Kidney (tissue), 14 donors: Measurements from ENCODE around the gene PRG2. TPM values are rescaled to one million over a fixed set of nuclear protein-coding genes. Genes with fewer than 3 reads are reported as not detected.

Source experiments
- DNase-seq, 5 donors: peaks; one replicate each; pipeline ENCODE4 v3.0.0-alpha.2; 2013 to 2020
- FAIRE-seq: peaks from 2 replicates; lab custom pipeline; 2012; peaks lifted over from hg19 to GRCh38; lab: Jason Lieb, UNC
- H3K27ac ChIP-seq, 2 donors: one replicate each; pipeline ENCODE4 v1.7.0; 2013; ENCODE audit warnings: low read depth in 2 of 2, low read length in 2 of 2, inconsistent platforms in 1 of 2
- H3K27me3 ChIP-seq: one replicate; pipeline ENCODE4 v1.7.1; 2013; ENCODE audit warnings: low read length, inconsistent platforms; ENCODE audit not compliant: control insufficient read depth, insufficient read depth
- H3K36me3 ChIP-seq, 3 donors: one replicate each; pipeline versions ENCODE4 v1.7.0 to v1.7.1; 2013; ENCODE audit warnings: low read length in 3 of 3, control low read depth in 1 of 3, inconsistent platforms in 1 of 3; ENCODE audit not compliant: insufficient read depth in 3 of 3, control insufficient read depth in 2 of 3
- H3K4me1 ChIP-seq, 3 donors: one replicate each; pipeline versions ENCODE4 v1.7.0 to v1.7.1; 2013; ENCODE audit warnings: low read length in 3 of 3, inconsistent platforms in 1 of 3, low read depth in 1 of 3; ENCODE audit not compliant: control insufficient read depth in 2 of 3, insufficient read depth in 2 of 3
- H3K4me3 ChIP-seq, 3 donors: one replicate each; pipeline versions ENCODE4 v1.7.0 to v1.8.1; 2013; ENCODE audit warnings: low read length in 3 of 3, control low read depth in 1 of 3, inconsistent platforms in 1 of 3
- H3K9ac ChIP-seq, 3 donors: one replicate each; pipeline versions ENCODE4 v1.7.0 to v1.7.1; 2013; ENCODE audit warnings: low read length in 3 of 3, control low read depth in 1 of 3, inconsistent platforms in 1 of 3
- H3K9me3 ChIP-seq, 3 donors: one replicate each; pipeline versions ENCODE4 v1.7.0 to v1.7.1; 2013; ENCODE audit warnings: low read length in 3 of 3, control low read depth in 1 of 3, inconsistent platforms in 1 of 3; ENCODE audit not compliant: control insufficient read depth in 2 of 3, insufficient read depth in 1 of 3
- CTCF ChIP-seq: IDR thresholded peaks from 3 replicates; pipeline ENCODE4 v1.5.1; 2012; ENCODE audit warnings: mild to moderate bottlenecking, moderate library complexity, borderline replicate concordance; ENCODE audit not compliant: insufficient read depth; ENCODE audit errors: extremely low read depth
- intact Hi-C: fragments of 100-400 bp; cut with DNase I; formaldehyde crosslinking; loops from one replicate; pipeline ENCODE4 v1.11.1; 2022
- polyA plus RNA-seq: library from polyadenylated mRNA; stranded (reverse); fragments of 350-450 nt; fragmentation: Illumina TruSeq; extraction: RNeasy Lipid Tissue Mini Kit (QIAGEN cat#74804); gene quantifications from one replicate; pipeline ENCODE4 v1.2.3, GENCODE V29; 2014; ENCODE audit warnings: low read depth, low replicate concordance; ENCODE audit not compliant: insufficient read depth
- total RNA-seq: library from RNA; stranded (reverse); fragmentation: NEBNext Ultra II Directional; extraction: Animal tissue kit (Norgen Biotek cat#: 25700); gene quantifications from one replicate; pipeline ENCODE4 v1.2.1, GENCODE V29; 2021
- donor health status: control.
- donor health status: control.
- donor health status: control.
- donor health status: control.
- donor health status: control.
- donor health status: DM: yes; HTN: yes; CAD: no.
- donor health status: Normal renal cell carcinoma (clear cell type).

The PRG2 gene
- total and polyA plus RNA-seq, 2 donors from 2014 or later: 0.22 TPM; not detected in 1

- no peaks in the 10 kb centered on the region for H3K9me3 ChIP-seq
- H3K4me1 ChIP-seq: no peaks in the 10 kb centered on the region
- H3K9ac ChIP-seq: no peak overlapping the region
- no peak overlapping the region for H3K4me3 ChIP-seq
- H3K27ac ChIP-seq: no peak overlapping the region
- intact Hi-C loops: no loop called here
- DNase-seq (no peak), FAIRE-seq (no peak)
- no peaks in the 10 kb centered on the region for H3K27me3 ChIP-seq
- no peaks in the 10 kb centered on the region for H3K36me3 ChIP-seq
- no peak for TF ChIP-seq CTCF
Observed at GRCh38 chr11:57368106-57368844, 22.2 kb downstream of the PRG2 start.

GRCh38 chr11:57364851-57365660 lies 25.4 kb downstream of the PRG2 start:
- no peak for TF ChIP-seq CTCF
- H3K4me1 ChIP-seq: no peaks in the 10 kb centered on the region
- H3K27me3 ChIP-seq: no peaks in the 10 kb centered on the region
- H3K9me3 ChIP-seq: no peaks in the 10 kb centered on the region
- FAIRE-seq (no peak), DNase-seq (no peak)
- H3K36me3 ChIP-seq: no peaks in the 10 kb centered on the region
- no peak overlapping the region for H3K27ac ChIP-seq
- intact Hi-C loops: no loop called here
- H3K9ac ChIP-seq: no peak overlapping the region
- no peak overlapping the region for H3K4me3 ChIP-seq

GRCh38 chr11:57363131-57364080 lies 27.0 kb downstream of the PRG2 start:
- intact Hi-C loops: no loop called here
- Histone ChIP-seq H3K27ac (no peak overlapping the region), H3K4me3 (no peak overlapping the region), H3K9ac (no peak overlapping the region), H3K9me3 (no peaks in the 10 kb centered on the region), H3K4me1 (no peaks in the 10 kb centered on the region), H3K27me3 (no peaks in the 10 kb centered on the region), H3K36me3 (no peaks in the 10 kb centered on the region)
- no peak for TF ChIP-seq CTCF
- DNase-seq: no peak
- FAIRE-seq: no peak
